BLaER1 (cell line): Measurements from ENCODE around the gene MPPED1.
A peak's percentile ranks its signal among the peaks of the same experiment; 100 is the strongest.

Experiments
- H3K27ac ChIP-seq: shearing (Covaris generic); formaldehyde crosslinking; 2 replicates; pipeline ENCODE4 v1.8.1; 2022
- H3K27me3 ChIP-seq: shearing (Covaris generic); formaldehyde crosslinking; 2 replicates; pipeline ENCODE4 v1.8.1; 2022
- H3K36me3 ChIP-seq: shearing (Covaris generic); formaldehyde crosslinking; 2 replicates; pipeline ENCODE4 v1.8.1; 2022
- H3K4me1 ChIP-seq: shearing (Covaris generic); formaldehyde crosslinking; 2 replicates; pipeline ENCODE4 v1.8.1; 2022
- H3K4me2 ChIP-seq: shearing (Covaris generic); formaldehyde crosslinking; 2 replicates; pipeline ENCODE4 v1.8.1; 2022
- H3K4me3 ChIP-seq: shearing (Covaris generic); formaldehyde crosslinking; 2 replicates; pipeline ENCODE4 v1.8.1; 2022
- H3K9ac ChIP-seq: shearing (Covaris generic); formaldehyde crosslinking; 2 replicates; pipeline ENCODE4 v1.8.1; 2022
- H3K9me3 ChIP-seq: shearing (Covaris generic); formaldehyde crosslinking; 2 replicates; pipeline ENCODE4 v1.8.1; 2022
- H4K20me1 ChIP-seq: shearing (Covaris generic); formaldehyde crosslinking; 2 replicates; pipeline ENCODE4 v1.8.1; 2022
- Cebpa-rat ChIP-seq: shearing (Covaris generic); IDR thresholded peaks from 2 replicates; pipeline ENCODE4 v1.8.1; 2022

Gene MPPED1

GRCh38 chr22:43510281-43511070 is 98.7 kb downstream of the MPPED1 start:
- no peak for TF ChIP-seq Cebpa-rat
- no peaks in the 10 kb centered on the region for H3K27me3 ChIP-seq

GRCh38 chr22:43511276-43511910 is 99.6 kb downstream of the MPPED1 start:
- TF ChIP-seq Cebpa-rat, result no peak
- H3K27me3 ChIP-seq, result no peaks in the 10 kb centered on the region
- no peak overlapping the region for H3K9ac ChIP-seq
- no peak overlapping the region for H3K27ac ChIP-seq
- no peaks in the 10 kb centered on the region for H3K9me3 ChIP-seq
- H3K36me3 ChIP-seq, result no peaks in the 10 kb centered on the region
- H4K20me1 ChIP-seq, result no peaks in the 10 kb centered on the region
- H3K4me1 ChIP-seq, result peaks cover 9% of the 10 kb centered on the region; the same call in 1 of the 2 replicates
- no peak overlapping the region for H3K4me3 ChIP-seq
- no peak overlapping the region for H3K4me2 ChIP-seq

More at GRCh38 chr22:43510281-43511070, 98.7 kb downstream of the MPPED1 start:
- Histone ChIP-seq H3K36me3 (no peaks in the 10 kb centered on the region), H3K9ac (no peak overlapping the region), H3K4me1 (peaks cover 4% of the 10 kb centered on the region; the same call in 1 of the 2 replicates), H3K4me2 (no peak overlapping the region), H3K27ac (no peak overlapping the region), H4K20me1 (no peaks in the 10 kb centered on the region), H3K9me3 (no peaks in the 10 kb centered on the region), H3K4me3 (no peak overlapping the region)

GRCh38 chr22:43512279-43512678 is 100.5 kb downstream of the MPPED1 start:
- H3K4me1 ChIP-seq, result peaks cover 9% of the 10 kb centered on the region; the same call in 1 of the 2 replicates
- H3K4me3 ChIP-seq, result no peak overlapping the region
- no peaks in the 10 kb centered on the region for H3K9me3 ChIP-seq
- H3K36me3 ChIP-seq, result no peaks in the 10 kb centered on the region
- H3K27me3 ChIP-seq, result no peaks in the 10 kb centered on the region
- no peak for TF ChIP-seq Cebpa-rat
- no peak overlapping the region for H3K27ac ChIP-seq
- no peak overlapping the region for H3K9ac ChIP-seq
- H3K4me2 ChIP-seq, result no peak overlapping the region
- no peaks in the 10 kb centered on the region for H4K20me1 ChIP-seq

GRCh38 chr22:43514476-43515157 is 102.8 kb downstream of the MPPED1 start:
- TF ChIP-seq Cebpa-rat, result no peak
- Histone ChIP-seq H3K4me3 (no peak overlapping the region), H3K27ac (no peak overlapping the region), H3K4me1 (peaks cover 9% of the 10 kb centered on the region; the same call in 1 of the 2 replicates), H3K9ac (no peak overlapping the region), H3K27me3 (no peaks in the 10 kb centered on the region), H3K36me3 (no peaks in the 10 kb centered on the region), H4K20me1 (no peaks in the 10 kb centered on the region), H3K4me2 (no peak overlapping the region), H3K9me3 (no peaks in the 10 kb centered on the region)

- Histone ChIP-seq H3K4me2 (peak overlapping the region; percentile 20; the same call in 1 of the 2 replicates), H3K9ac (no peak overlapping the region), H3K27ac (no peak overlapping the region), H3K36me3 (no peaks in the 10 kb centered on the region), H3K4me3 (no peak overlapping the region), H3K9me3 (no peaks in the 10 kb centered on the region), H4K20me1 (no peaks in the 10 kb centered on the region), H3K27me3 (no peaks in the 10 kb centered on the region), H3K4me1 (peaks cover 9% of the 10 kb centered on the region; the same call in 1 of the 2 replicates)
- TF ChIP-seq Cebpa-rat, result no peak
Measured at GRCh38 chr22:43515411-43515810, 103.6 kb downstream of the MPPED1 start.

GRCh38 chr22:43515902-43516301 is 104.1 kb downstream of the MPPED1 start:
- Histone ChIP-seq H3K4me3 (no peak overlapping the region), H4K20me1 (no peaks in the 10 kb centered on the region), H3K9me3 (no peaks in the 10 kb centered on the region), H3K4me1 (peaks cover 9% of the 10 kb centered on the region; the same call in 1 of the 2 replicates), H3K36me3 (no peaks in the 10 kb centered on the region), H3K9ac (no peak overlapping the region), H3K27ac (no peak overlapping the region), H3K4me2 (peak overlapping the region; percentile 20; the same call in 1 of the 2 replicates), H3K27me3 (no peaks in the 10 kb centered on the region)
- TF ChIP-seq Cebpa-rat, result no peak

GRCh38 chr22:43516386-43516785 is 104.6 kb downstream of the MPPED1 start:
- no peaks in the 10 kb centered on the region for H4K20me1 ChIP-seq
- H3K9me3 ChIP-seq, result no peaks in the 10 kb centered on the region
- H3K9ac ChIP-seq, result no peak overlapping the region
- H3K4me2 ChIP-seq, result no peak overlapping the region
- H3K27ac ChIP-seq, result no peak overlapping the region
- TF ChIP-seq Cebpa-rat, result no peak
- H3K27me3 ChIP-seq, result no peaks in the 10 kb centered on the region
- H3K4me1 ChIP-seq, result peaks cover 9% of the 10 kb centered on the region; the same call in 1 of the 2 replicates
- H3K36me3 ChIP-seq, result no peaks in the 10 kb centered on the region
- no peak overlapping the region for H3K4me3 ChIP-seq

- no peak overlapping the region for H3K9ac ChIP-seq
- H3K4me3 ChIP-seq, result no peak overlapping the region
- TF ChIP-seq Cebpa-rat, result no peak
- no peaks in the 10 kb centered on the region for H4K20me1 ChIP-seq
- no peak overlapping the region for H3K4me2 ChIP-seq
- no peaks in the 10 kb centered on the region for H3K27me3 ChIP-seq
- H3K27ac ChIP-seq, result no peak overlapping the region
- H3K9me3 ChIP-seq, result no peaks in the 10 kb centered on the region
- peaks cover 9% of the 10 kb centered on the region; the same call in 1 of the 2 replicates for H3K4me1 ChIP-seq
- no peaks in the 10 kb centered on the region for H3K36me3 ChIP-seq
Measured at GRCh38 chr22:43516996-43517635, 105.3 kb downstream of the MPPED1 start.

GRCh38 chr22:43520632-43521039 is 108.8 kb downstream of the MPPED1 start:
- no peaks in the 10 kb centered on the region for H3K27me3 ChIP-seq
- no peak overlapping the region for H3K9ac ChIP-seq
- no peak overlapping the region for H3K27ac ChIP-seq
- no peak overlapping the region for H3K4me3 ChIP-seq
- no peaks in the 10 kb centered on the region for H3K36me3 ChIP-seq
- no peak for TF ChIP-seq Cebpa-rat
- no peaks in the 10 kb centered on the region for H4K20me1 ChIP-seq
- no peak overlapping the region for H3K4me2 ChIP-seq
- H3K4me1 ChIP-seq, result peaks cover 4% of the 10 kb centered on the region; the same call in 1 of the 2 replicates
- no peaks in the 10 kb centered on the region for H3K9me3 ChIP-seq
